Ishikawa (cell line): ENCODE results near the gene FHIT.

Experiments used
- CEBPB ChIP-seq: IDR thresholded peaks from 2 replicates; pipeline ENCODE4 v1.6.1; 2012
- CREB1 ChIP-seq: IDR thresholded peaks from 2 replicates; pipeline ENCODE4 v1.6.1; 2012; ENCODE audit warnings: low read depth
- EP300 ChIP-seq: IDR thresholded peaks from 2 replicates; pipeline ENCODE4 v1.6.1; 2012; ENCODE audit warnings: borderline replicate concordance
- FOXM1 ChIP-seq: IDR thresholded peaks from 2 replicates; pipeline ENCODE4 v1.6.1; 2012; ENCODE audit warnings: low read depth, borderline replicate concordance
- TCF12 ChIP-seq: IDR thresholded peaks from 2 replicates; pipeline ENCODE4 v1.6.1; 2012; ENCODE audit warnings: low read depth
- ZBTB7A ChIP-seq: IDR thresholded peaks from 2 replicates; pipeline ENCODE4 v1.6.1; 2012; ENCODE audit warnings: low read depth
- TF ChIP-seq, protein P1 (sequence below): IDR thresholded peaks from 2 replicates; pipeline ENCODE4 v1.6.1; 2012

DNA sequence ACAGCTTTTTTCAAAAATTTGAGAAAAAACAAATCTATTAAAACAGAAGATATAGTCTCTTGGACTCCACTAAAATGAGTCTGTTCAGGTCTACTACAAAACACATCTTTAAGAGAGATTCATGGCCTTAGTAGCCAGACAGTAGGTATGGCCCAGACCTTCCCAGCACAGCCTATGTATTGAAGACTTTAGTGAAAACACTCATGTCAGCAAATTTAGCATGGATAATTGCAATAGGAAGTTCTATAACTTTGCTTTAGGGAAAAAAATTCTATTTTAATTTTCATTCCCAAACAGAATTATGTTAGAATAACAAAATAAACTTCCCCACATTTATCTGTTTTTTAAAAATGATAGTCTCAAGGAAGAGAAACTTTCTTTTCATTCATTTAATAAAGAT lies 976.6 kb downstream of the FHIT start:
- no peak for TF ChIP-seq TCF12
- TF ChIP-seq CREB1 = no peak
- no peak for TF ChIP-seq ZBTB7A
- TF ChIP-seq EP300 = no peak
- TF ChIP-seq FOXM1 = no peak
- no peak for TF ChIP-seq CEBPB
- TF ChIP-seq, protein P1, sequence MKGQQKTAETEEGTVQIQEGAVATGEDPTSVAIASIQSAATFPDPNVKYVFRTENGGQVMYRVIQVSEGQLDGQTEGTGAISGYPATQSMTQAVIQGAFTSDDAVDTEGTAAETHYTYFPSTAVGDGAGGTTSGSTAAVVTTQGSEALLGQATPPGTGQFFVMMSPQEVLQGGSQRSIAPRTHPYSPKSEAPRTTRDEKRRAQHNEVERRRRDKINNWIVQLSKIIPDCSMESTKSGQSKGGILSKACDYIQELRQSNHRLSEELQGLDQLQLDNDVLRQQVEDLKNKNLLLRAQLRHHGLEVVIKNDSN = no peak
